GM12891 (cell line): Measurements from ENCODE around the gene PRUNE2.

ENCODE experiments used
- POLR2A ChIP-seq: IDR thresholded peaks from 2 replicates; pipeline ENCODE4 v1.6.1; 2011; ENCODE audit warnings: low read depth, low read length, control low read depth
- POLR2AphosphoS5 ChIP-seq: IDR thresholded peaks from 2 replicates; pipeline ENCODE4 v1.6.1; 2011; ENCODE audit warnings: low read depth, low read length, control low read depth
- SPI1 ChIP-seq: IDR thresholded peaks from 2 replicates; pipeline ENCODE4 v1.6.1; 2011; ENCODE audit warnings: low read depth, low read length, control low read depth
- TAF1 ChIP-seq: IDR thresholded peaks from 2 replicates; pipeline ENCODE4 v1.6.1; 2011; ENCODE audit warnings: low read depth, low read length, control low read depth

DNA sequence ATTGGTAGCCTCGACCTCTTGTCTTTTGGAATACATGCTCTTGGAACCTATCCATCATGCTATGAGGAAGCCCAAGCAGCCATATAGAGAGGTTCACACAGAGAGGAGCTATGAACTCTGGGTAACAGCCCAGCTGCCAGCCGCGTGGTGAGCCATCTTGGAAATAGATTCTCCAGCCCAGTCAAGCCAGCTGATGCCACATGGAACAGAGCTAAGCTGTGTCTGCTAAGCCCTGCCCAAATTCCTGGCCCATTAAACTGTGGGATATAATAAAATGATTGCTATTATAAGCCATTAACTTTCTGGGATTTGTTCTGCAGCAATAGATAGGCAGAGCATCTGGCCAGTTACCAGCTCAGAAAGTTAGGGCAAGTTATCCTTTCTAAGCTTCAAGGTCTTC is 4.9 kb upstream of the PRUNE2 start:
- TF ChIP-seq POLR2AphosphoS5 (no peak), POLR2A (no peak), TAF1 (no peak), SPI1 (no peak)
